ENCODE results near the gene SARS2.

- no peak for TF ChIP-seq CTCF (IDR thresholded peaks at IDR 0.05; ENCODE audit: low read depth, low read length)
- TF ChIP-seq POLR2A (IDR thresholded peaks at IDR 0.05; ENCODE audit: extremely low read depth, insufficient read length) = no peak
Measured at GRCh38 chr19:38964738-38965137, 34.2 kb upstream of the SARS2 start.
